Measurements from ENCODE around the gene CD99. TPM values are rescaled to one million over a fixed set of nuclear protein-coding genes. Genes with fewer than 3 reads are reported as not detected.

Gene CD99
- total and polyA plus RNA-seq, 9 of the 15 experiments (the other 6 are each of a cell fraction or from before 2014, with no cell fraction given), result 5.0 to 55.3 (median 34.5) TPM

- intact Hi-C loops (cut with micrococcal nuclease) (no loop called here), in situ Hi-C loops (cut with MboI) (no loop called here)
- H3K4me3 ChIP-seq, result no peak overlapping the region
- no peaks in the 10 kb centered on the region for H3K27me3 ChIP-seq (ENCODE audit: control insufficient read depth in 2 of 2, insufficient read depth in 2 of 2, low read length in 2 of 2)
- FAIRE-seq, result no peak
- H3K79me2 ChIP-seq (ENCODE audit: control insufficient read depth, insufficient read depth, low read length), result no peaks in the 10 kb centered on the region
- TF ChIP-seq HNRNPLL (IDR thresholded peaks at IDR 0.05; ENCODE audit: low read depth, low read length, poor library complexity, severe bottlenecking) (no peak), DPF2 (IDR thresholded peaks at IDR 0.05) (no peak), SPI1 (IDR thresholded peaks at IDR 0.05; ENCODE audit: borderline replicate concordance, low read depth, low read length) (no peak), ZNF384 (IDR thresholded peaks at IDR 0.05; ENCODE audit: low read depth, low read length) (no peak), RBBP5 (IDR thresholded peaks at IDR 0.05; ENCODE audit: borderline replicate concordance, insufficient read depth, low read length, poor library complexity, severe bottlenecking) (no peak), TFAM (CRISPR knock-in tag; conservative IDR thresholded peaks at IDR 0.05) (no peak), ZNF764 (CRISPR knock-in tag; IDR thresholded peaks at IDR 0.05; ENCODE audit: low read depth) (no peak), ZNF444 (CRISPR knock-in tag; IDR thresholded peaks at IDR 0.05) (no peak), YBX1 (IDR thresholded peaks at IDR 0.05) (no peak), GMEB1 (CRISPR knock-in tag; IDR thresholded peaks at IDR 0.05) (no peak), U2AF2 (optimal IDR thresholded peaks at IDR 0.05; ENCODE audit: low read depth, low read length) (no peak), SRSF1 (IDR thresholded peaks at IDR 0.05; ENCODE audit: low read depth, low read length) (no peak), PRPF4 (IDR thresholded peaks at IDR 0.05; ENCODE audit: insufficient read depth, low read depth, low read length, poor library complexity, severe bottlenecking) (no peak)
- H3K9me3 ChIP-seq (replicated peaks; ENCODE audit: control insufficient read depth, insufficient read depth, low read depth, low read length), result no peaks in the 10 kb centered on the region
- no peaks in the 10 kb centered on the region for H4K20me1 ChIP-seq (replicated peaks; ENCODE audit: control insufficient read depth, insufficient read depth, low read length)
- H3K9me1 ChIP-seq (ENCODE audit: control insufficient read depth, insufficient read depth, low read length), result no peaks in the 10 kb centered on the region
- ATAC-seq, result no peak
- POLR2A ChIA-PET, result no interaction called here
- CTCF ChIA-PET (ENCODE audit: low intra/inter-chr PET ratio), result no interaction called here
- H3K4me2 ChIP-seq (ENCODE audit: insufficient read depth, low read length), result no peak overlapping the region
- H3K4me1 ChIP-seq (replicated peaks in 1 of 2; ENCODE audit: control insufficient read depth in 2 of 2, insufficient read depth in 2 of 2, low read length in 2 of 2), result no peaks in the 10 kb centered on the region
- no TSS peak for BruUV-seq (replicated peaks)
- no peak for DNase-seq (ENCODE audit: extremely low read depth in 1 of 4, low spot score in 3 of 4)
- H2AFZ ChIP-seq (ENCODE audit: low read depth, low read length), result no peak overlapping the region
- H3K27ac ChIP-seq (ENCODE audit: extremely low read depth, low read depth, low read length), result no peak overlapping the region
- H3K36me3 ChIP-seq (ENCODE audit: control insufficient read depth, insufficient read depth, low read length), result no peaks in the 10 kb centered on the region
- no peak overlapping the region for H3K9ac ChIP-seq (ENCODE audit: insufficient read depth in 1 of 2, low read depth in 2 of 2, low read length in 2 of 2)
Measured at GRCh38 chrX:2650037-2650436, 41.1 kb upstream of the CD99 start.
